ENCODE data around the gene FOXR1.
A peak's percentile ranks its signal among the peaks of the same experiment; 100 is the strongest.

Gene FOXR1, protein sequence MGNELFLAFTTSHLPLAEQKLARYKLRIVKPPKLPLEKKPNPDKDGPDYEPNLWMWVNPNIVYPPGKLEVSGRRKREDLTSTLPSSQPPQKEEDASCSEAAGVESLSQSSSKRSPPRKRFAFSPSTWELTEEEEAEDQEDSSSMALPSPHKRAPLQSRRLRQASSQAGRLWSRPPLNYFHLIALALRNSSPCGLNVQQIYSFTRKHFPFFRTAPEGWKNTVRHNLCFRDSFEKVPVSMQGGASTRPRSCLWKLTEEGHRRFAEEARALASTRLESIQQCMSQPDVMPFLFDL

DNA sequence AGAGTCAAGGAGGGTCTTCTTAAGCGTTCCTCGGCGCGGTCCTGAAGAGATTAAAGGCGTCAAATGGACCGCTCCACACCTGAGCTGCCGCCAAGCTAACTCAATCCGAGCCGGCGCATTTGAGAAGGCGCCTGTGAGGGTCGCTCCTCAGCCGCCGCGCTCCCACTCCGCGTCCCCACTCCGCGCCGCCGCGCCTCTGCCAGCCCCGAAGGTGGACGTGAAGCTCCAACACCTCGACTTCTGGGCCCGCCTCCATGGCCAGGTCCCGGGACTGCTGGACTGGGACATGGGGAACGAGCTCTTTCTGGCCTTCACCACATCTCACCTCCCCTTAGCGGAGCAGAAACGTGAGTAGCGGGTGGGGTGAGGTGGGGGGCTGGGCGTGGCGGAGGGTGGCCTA is at the start of gene FOXR1:
Gene FOXR1 (plus strand): TSS at position 116 of the 400 bp plus-strand sequence. CDS start 171 bp downstream, at position 287.
- no peaks in the 10 kb centered on the region for H3K9me3 ChIP-seq (ENCODE audit: control insufficient read depth, insufficient read depth, low read depth, low read length)
- H3K36me3 ChIP-seq (ENCODE audit: control insufficient read depth in 2 of 2, insufficient read depth in 1 of 2, low read length in 2 of 2), result no peaks in the 10 kb centered on the region
- no peak within 1 kb of the TSS for H3K4me3 ChIP-seq (ENCODE audit: low read depth, low read length)
- ChIA-PET CTCF (interaction anchor here (0.5 kb wide), 1 partner anchor 41 kb away, joined by 4 read pairs; no protein-coding TSS in a partner anchor), POLR2A (no interaction called here)
- H3K27ac ChIP-seq (ENCODE audit: extremely low read depth, low read depth, low read length), result no peak within 1 kb of the TSS
- no peak for TF ChIP-seq ZFP37 (tag by site-specific recombination; IDR thresholded peaks at IDR 0.05)
- no peak for TF ChIP-seq TCF7L2 (IDR thresholded peaks at IDR 0.05; ENCODE audit: borderline replicate concordance, low read depth, low read length)
- TF ChIP-seq ZNF48 (tag by site-specific recombination; IDR thresholded peaks at IDR 0.05), result no peak
- TF ChIP-seq, protein P1, sequence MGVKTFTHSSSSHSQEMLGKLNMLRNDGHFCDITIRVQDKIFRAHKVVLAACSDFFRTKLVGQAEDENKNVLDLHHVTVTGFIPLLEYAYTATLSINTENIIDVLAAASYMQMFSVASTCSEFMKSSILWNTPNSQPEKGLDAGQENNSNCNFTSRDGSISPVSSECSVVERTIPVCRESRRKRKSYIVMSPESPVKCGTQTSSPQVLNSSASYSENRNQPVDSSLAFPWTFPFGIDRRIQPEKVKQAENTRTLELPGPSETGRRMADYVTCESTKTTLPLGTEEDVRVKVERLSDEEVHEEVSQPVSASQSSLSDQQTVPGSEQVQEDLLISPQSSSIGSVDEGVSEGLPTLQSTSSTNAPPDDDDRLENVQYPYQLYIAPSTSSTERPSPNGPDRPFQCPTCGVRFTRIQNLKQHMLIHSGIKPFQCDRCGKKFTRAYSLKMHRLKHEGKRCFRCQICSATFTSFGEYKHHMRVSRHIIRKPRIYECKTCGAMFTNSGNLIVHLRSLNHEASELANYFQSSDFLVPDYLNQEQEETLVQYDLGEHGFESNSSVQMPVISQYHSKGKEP (tag by site-specific recombination; IDR thresholded peaks at IDR 0.05), result no peak
- no peak for TF ChIP-seq MEIS1 (CRISPR knock-in tag; IDR thresholded peaks at IDR 0.05; ENCODE audit: borderline replicate concordance)
- no peak for TF ChIP-seq ZNF324 (tag by site-specific recombination; IDR thresholded peaks at IDR 0.05)
- TF ChIP-seq ZNF274 (IDR thresholded peaks at IDR 0.05; ENCODE audit: low read length), result no peak
- no peak for TF ChIP-seq ZNF274 (tag by site-specific recombination; IDR thresholded peaks at IDR 0.05; ENCODE audit: borderline replicate concordance)
- TF ChIP-seq, protein P2, sequence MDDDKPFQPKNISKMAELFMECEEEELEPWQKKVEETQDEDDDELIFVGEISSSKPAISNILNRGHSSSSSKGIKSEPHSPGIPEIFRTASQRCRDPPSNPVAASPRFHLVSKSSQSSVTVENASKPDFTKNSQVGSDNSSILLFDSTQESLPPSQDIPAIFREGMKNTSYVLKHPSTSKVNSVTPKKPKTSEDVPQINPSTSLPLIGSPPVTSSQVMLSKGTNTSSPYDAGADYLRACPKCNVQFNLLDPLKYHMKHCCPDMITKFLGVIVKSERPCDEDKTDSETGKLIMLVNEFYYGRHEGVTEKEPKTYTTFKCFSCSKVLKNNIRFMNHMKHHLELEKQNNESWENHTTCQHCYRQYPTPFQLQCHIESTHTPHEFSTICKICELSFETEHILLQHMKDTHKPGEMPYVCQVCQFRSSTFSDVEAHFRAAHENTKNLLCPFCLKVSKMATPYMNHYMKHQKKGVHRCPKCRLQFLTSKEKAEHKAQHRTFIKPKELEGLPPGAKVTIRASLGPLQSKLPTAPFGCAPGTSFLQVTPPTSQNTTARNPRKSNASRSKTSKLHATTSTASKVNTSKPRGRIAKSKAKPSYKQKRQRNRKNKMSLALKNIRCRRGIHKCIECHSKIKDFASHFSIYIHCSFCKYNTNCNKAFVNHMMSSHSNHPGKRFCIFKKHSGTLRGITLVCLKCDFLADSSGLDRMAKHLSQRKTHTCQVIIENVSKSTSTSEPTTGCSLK (tag by site-specific recombination; IDR thresholded peaks at IDR 0.05), result no peak
- TF ChIP-seq ZNF785 (tag by site-specific recombination; IDR thresholded peaks at IDR 0.05), result no peak
- TF ChIP-seq ZSCAN16 (tag by site-specific recombination; IDR thresholded peaks at IDR 0.05), result no peak
- TF ChIP-seq SETDB1 (IDR thresholded peaks at IDR 0.05; ENCODE audit: insufficient read length, low read length), result no peak
- H3K4me1 ChIP-seq (ENCODE audit: control insufficient read depth, insufficient read depth, low read length), result no peaks in the 10 kb centered on the region

DNA sequence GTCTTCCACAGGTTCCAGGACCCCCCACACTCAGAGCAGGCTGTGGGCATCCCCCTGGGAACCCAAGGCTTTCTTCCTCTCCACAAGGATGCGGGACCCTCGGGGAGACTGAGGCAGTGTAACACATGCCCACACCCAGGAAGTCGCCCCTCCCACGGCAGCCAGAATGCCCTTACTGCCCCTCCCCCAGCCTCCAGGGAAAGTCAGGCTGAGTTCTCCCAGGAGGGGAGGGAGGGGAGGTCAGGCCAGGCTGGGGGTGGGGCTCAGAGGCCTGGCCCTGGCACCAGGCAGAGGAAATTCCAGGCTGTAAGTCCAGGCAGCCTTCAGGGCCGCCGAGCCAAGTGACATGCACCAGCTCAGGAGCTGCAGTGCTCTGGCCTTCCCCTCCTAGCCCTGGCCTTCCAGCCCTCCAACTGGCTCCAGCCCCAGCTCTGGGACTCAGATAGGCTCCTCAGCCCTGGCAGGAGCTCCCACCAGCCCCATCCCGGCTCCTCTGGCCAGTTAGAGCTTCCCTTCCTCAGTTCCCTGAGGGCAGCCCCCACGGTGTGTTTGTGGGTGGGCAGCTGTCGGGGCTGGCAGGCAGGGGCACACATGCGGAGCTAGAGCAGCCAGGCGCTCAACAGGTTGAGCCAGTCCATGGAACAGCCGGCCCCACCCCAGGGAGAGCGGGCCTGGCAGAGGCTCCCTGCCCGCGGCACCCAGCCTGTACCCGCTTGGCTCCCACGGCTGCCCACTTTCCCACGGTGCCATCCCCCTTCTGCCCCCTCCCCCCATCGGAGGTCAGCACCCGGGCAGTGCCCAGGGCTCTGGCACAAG is 49.4 kb upstream of the FOXR1 start:
- ChIA-PET POLR2A (interaction anchor here (0.6 kb wide), 1 partner anchor 204 kb away, joined by 5 read pairs; no protein-coding TSS in a partner anchor), CTCF (interaction anchor here (1.3 kb wide), 1 partner anchor 232 kb away, joined by 4 read pairs; no protein-coding TSS in a partner anchor)
- Histone ChIP-seq H3K36me3 (ENCODE audit: control insufficient read depth in 2 of 2, insufficient read depth in 1 of 2, low read length in 2 of 2) (no peaks in the 10 kb centered on the region), H3K4me1 (ENCODE audit: control insufficient read depth, insufficient read depth, low read length) (peaks cover 18% of the 10 kb centered on the region), H3K4me3 (ENCODE audit: low read depth, low read length) (no peak overlapping the region), H3K27ac (ENCODE audit: extremely low read depth, low read depth, low read length) (peak overlapping the region; percentile 40; the same call in 1 of the 2 replicates), H3K9me3 (ENCODE audit: control insufficient read depth, insufficient read depth, low read depth, low read length) (no peaks in the 10 kb centered on the region)
- TF ChIP-seq ZNF16 (tag by site-specific recombination; IDR thresholded peaks at IDR 0.05; ENCODE audit: low read depth), result no peak
- no peak for TF ChIP-seq ZNF768 (tag by site-specific recombination; IDR thresholded peaks at IDR 0.05)
- TF ChIP-seq ZNF239 (tag by site-specific recombination; IDR thresholded peaks at IDR 0.05), result no peak
- TF ChIP-seq ZNF624 (tag by site-specific recombination; IDR thresholded peaks at IDR 0.05), result no peak
- no peak for TF ChIP-seq ZNF121 (tag by site-specific recombination; IDR thresholded peaks at IDR 0.05)
- TF ChIP-seq OVOL3 (tag by site-specific recombination; IDR thresholded peaks at IDR 0.05), result no peak
- no peak for TF ChIP-seq ZBTB7A (tag by site-specific recombination; IDR thresholded peaks at IDR 0.05; ENCODE audit: low read depth)
- TF ChIP-seq ZNF175 (tag by site-specific recombination; IDR thresholded peaks at IDR 0.05), result no peak
- TF ChIP-seq ZIC2 (tag by site-specific recombination; IDR thresholded peaks at IDR 0.05), result peak; percentile 63
- no peak for TF ChIP-seq ZXDB (tag by site-specific recombination; IDR thresholded peaks at IDR 0.05)
- TF ChIP-seq ZNF785 (tag by site-specific recombination; IDR thresholded peaks at IDR 0.05), result no peak
- TF ChIP-seq ZBTB17 (tag by site-specific recombination; IDR thresholded peaks at IDR 0.05), result 0 out of 2 replicates have a peak, but pooled peaks have one; percentile 13
- no peak for TF ChIP-seq ZBTB48 (tag by site-specific recombination; IDR thresholded peaks at IDR 0.05)
- TF ChIP-seq, protein P3, sequence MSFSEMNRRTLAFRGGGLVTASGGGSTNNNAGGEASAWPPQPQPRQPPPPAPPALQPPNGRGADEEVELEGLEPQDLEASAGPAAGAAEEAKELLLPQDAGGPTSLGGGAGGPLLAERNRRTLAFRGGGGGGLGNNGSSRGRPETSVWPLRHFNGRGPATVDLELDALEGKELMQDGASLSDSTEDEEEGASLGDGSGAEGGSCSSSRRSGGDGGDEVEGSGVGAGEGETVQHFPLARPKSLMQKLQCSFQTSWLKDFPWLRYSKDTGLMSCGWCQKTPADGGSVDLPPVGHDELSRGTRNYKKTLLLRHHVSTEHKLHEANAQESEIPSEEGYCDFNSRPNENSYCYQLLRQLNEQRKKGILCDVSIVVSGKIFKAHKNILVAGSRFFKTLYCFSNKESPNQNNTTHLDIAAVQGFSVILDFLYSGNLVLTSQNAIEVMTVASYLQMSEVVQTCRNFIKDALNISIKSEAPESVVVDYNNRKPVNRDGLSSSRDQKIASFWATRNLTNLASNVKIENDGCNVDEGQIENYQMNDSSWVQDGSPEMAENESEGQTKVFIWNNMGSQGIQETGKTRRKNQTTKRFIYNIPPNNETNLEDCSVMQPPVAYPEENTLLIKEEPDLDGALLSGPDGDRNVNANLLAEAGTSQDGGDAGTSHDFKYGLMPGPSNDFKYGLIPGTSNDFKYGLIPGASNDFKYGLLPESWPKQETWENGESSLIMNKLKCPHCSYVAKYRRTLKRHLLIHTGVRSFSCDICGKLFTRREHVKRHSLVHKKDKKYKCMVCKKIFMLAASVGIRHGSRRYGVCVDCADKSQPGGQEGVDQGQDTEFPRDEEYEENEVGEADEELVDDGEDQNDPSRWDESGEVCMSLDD (tag by site-specific recombination; IDR thresholded peaks at IDR 0.05), result no peak
- peak; percentile 83 for TF ChIP-seq SCRT2 (tag by site-specific recombination; IDR thresholded peaks at IDR 0.05)

Data from HEK293 (cell line).